Psoas muscle (tissue), 8 donors: ENCODE results near the gene CEP19. TPM values are rescaled to one million over a fixed set of nuclear protein-coding genes. Genes with fewer than 3 reads are reported as not detected.

Experiments used
- ATAC-seq, 4 donors: fragments of 200-7000 bp; cut with Tn5 transposase; one replicate each; pipeline ENCODE4 v1.9.1; 2020; ENCODE audit warnings: moderate library complexity in 3 of 4, mild to moderate bottlenecking in 2 of 4
- DNase-seq, 2 donors: peaks; one replicate each; pipeline ENCODE4 v3.0.0-alpha.2; 2020
- H3K27ac ChIP-seq: fragments of 200-600 bp; one replicate; pipeline ENCODE4 v1.8.0; 2022
- H3K27me3 ChIP-seq, 3 donors: fragments of 200-600 bp in 1 of 3; one replicate each; pipeline versions ENCODE4 v1.6.1 to v1.8.0; 2013 to 2022; ENCODE audit warnings: low read length in 2 of 3, mild to moderate bottlenecking in 2 of 3, moderate library complexity in 1 of 3; ENCODE audit not compliant: insufficient read depth in 3 of 3
- H3K36me3 ChIP-seq, 2 donors: fragments of 200-600 bp in 1 of 2; one replicate each; pipeline versions ENCODE4 v1.6.1 to v1.8.0; 2013 to 2022; ENCODE audit warnings: low read depth in 1 of 2, mild to moderate bottlenecking in 1 of 2, moderate library complexity in 1 of 2; ENCODE audit not compliant: insufficient read depth in 1 of 2
- H3K4me1 ChIP-seq: fragments of 200-600 bp; one replicate; pipeline ENCODE4 v1.8.0; 2022
- H3K4me3 ChIP-seq: fragments of 200-600 bp; one replicate; pipeline ENCODE4 v1.8.0; 2022; ENCODE audit warnings: mild to moderate bottlenecking
- H3K9me3 ChIP-seq: fragments of 200-600 bp; one replicate; pipeline ENCODE4 v1.8.0; 2022
- CTCF ChIP-seq: fragments of 200-600 bp; IDR thresholded peaks from one replicate; pipeline ENCODE4 v1.8.0; 2022; ENCODE audit warnings: antibody characterized with exemption
- WGBS, 3 donors: extraction: QIAGEN DNeasy Blood & Tissue Kit; methylation state at CpG; one replicate each; pipeline versions ENCODE4 v1.1.6 to v1.1.7; 2013; 5-methylcytosine and 5-hydroxymethylcytosine counted together
- intact Hi-C, 2 donors: fragments of 100-400 bp; cut with DNase I; formaldehyde crosslinking; loops; one replicate each; pipeline versions ENCODE4 v1.11.0 to v1.14.2; 2022
- polyA plus RNA-seq, 3 donors: library from polyadenylated mRNA; stranded (reverse); fragments of 200-250 nt; gene quantifications; one replicate each; pipeline ENCODE4 v1.2.3, GENCODE V29; 2013
- total RNA-seq, 4 donors: library from RNA; stranded (reverse); fragmentation: NEBNext Ultra II Directional in 2 of 4; extraction: Animal tissue kit (Norgen Biotek cat#: 25700) in 2 of 4; gene quantifications; one replicate each; pipeline versions ENCODE4 v1.2.1 to v1.2.4, GENCODE V29; 2021 to 2023
- donor health status: healthy with polysubstance abuse.
- donor health status: DM: no; HTN: no; CAD: no; lungs with moderate emphysema.
- donor health status: Bipolar disorder and iron deficiency.
- donor health status: healthy.
- donor health status: DM: yes; HTN: yes; CAD: no.
- donor health status: DM: no; HTN: no; CAD: no.
- donor health status: DM: no; HTN: no; CAD: no.
- donor health status: DM: yes; HTN: yes; CAD: no.

The CEP19 gene
- total and polyA plus RNA-seq, 7 donors, result 0.30 to 6.2 (median 0.67) TPM

- no peak for ATAC-seq
- Histone ChIP-seq H3K9me3 (no peaks in the 10 kb centered on the region), H3K27me3 (no peaks in the 10 kb centered on the region), H3K27ac (no peak overlapping the region), H3K36me3 (no peaks in the 10 kb centered on the region), H3K4me1 (no peaks in the 10 kb centered on the region), H3K4me3 (no peak overlapping the region)
- DNase-seq, result no peak
- whole genome bisulfite sequencing, 3 donors, result 70 to 78% (median 73%) methylated on average over 8 of the region's 8 CpGs
- TF ChIP-seq CTCF, result no peak
- intact Hi-C loops, result no loop called here
These were observed 20.7 kb downstream of the CEP19 start for GRCh38 chr3:196691386-196691785.

GRCh38 chr3:196689941-196690660 is 21.9 kb downstream of the CEP19 start:
- TF ChIP-seq CTCF, result no peak
- no peaks in the 10 kb centered on the region for H3K27me3 ChIP-seq
- H3K4me3 ChIP-seq, result no peak overlapping the region
- 83 to 88% (median 84%) methylated on average over 17 of the region's 17 CpGs for WGBS, 3 donors
- intact Hi-C loops, result loop anchor here in 1 of 2 donors (5.0 kb wide), 1 partner anchor 83 kb away; no protein-coding TSS in a partner anchor
- DNase-seq, result no peak
- ATAC-seq, result no peak
- H3K36me3 ChIP-seq, result no peaks in the 10 kb centered on the region
- no peak overlapping the region for H3K27ac ChIP-seq
- no peaks in the 10 kb centered on the region for H3K9me3 ChIP-seq
- peaks cover under 1% of the 10 kb centered on the region for H3K4me1 ChIP-seq

DNA sequence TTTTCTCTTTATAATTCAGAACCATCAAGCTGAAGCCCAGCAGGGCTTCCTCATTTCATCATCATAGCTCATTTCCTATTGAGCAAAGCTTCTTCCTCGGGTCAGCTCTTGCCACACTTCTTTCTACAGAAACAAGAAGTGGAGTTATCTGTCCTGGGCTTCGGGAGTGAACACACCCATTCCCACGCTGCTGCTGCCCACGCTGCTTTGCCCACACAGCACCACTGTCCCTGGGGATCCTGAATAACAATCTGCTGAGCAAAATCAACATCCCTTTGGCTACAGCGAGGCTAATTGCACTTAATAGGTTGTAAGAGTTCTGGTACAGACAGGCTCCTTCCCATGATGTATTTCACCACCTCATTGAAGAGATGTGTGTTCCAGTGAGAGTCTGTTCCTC is 23.7 kb downstream of the CEP19 start:
- ATAC-seq (peak in 2 of 4 donors; percentile 42 to 49), DNase-seq (peak in 1 of 2 donors; percentile 23)
- Histone ChIP-seq H3K4me1 (peaks cover 6% of the 10 kb centered on the region), H3K4me3 (no peak overlapping the region), H3K27ac (no peak overlapping the region), H3K36me3 (no peaks in the 10 kb centered on the region), H3K27me3 (no peaks in the 10 kb centered on the region), H3K9me3 (no peaks in the 10 kb centered on the region)
- TF ChIP-seq CTCF, result no peak
- intact Hi-C loops, result loop anchor here in 1 of 2 donors (5.0 kb wide), 1 partner anchor 81 kb away; no protein-coding TSS in a partner anchor
- 32 to 41% (median 38%) methylated on average over 5 of the region's 5 CpGs for WGBS, 3 donors

GRCh38 chr3:196686436-196686835 is 25.6 kb downstream of the CEP19 start:
- DNase-seq (no peak), ATAC-seq (no peak)
- 23 to 60% (median 26%) methylated on average over 2 of the region's 2 CpGs for WGBS, 3 donors
- Histone ChIP-seq H3K27ac (no peak overlapping the region), H3K27me3 (no peaks in the 10 kb centered on the region), H3K36me3 (no peaks in the 10 kb centered on the region), H3K9me3 (no peaks in the 10 kb centered on the region), H3K4me3 (no peak overlapping the region), H3K4me1 (peaks cover 6% of the 10 kb centered on the region)
- intact Hi-C loops, result loop anchor here in 1 of 2 donors (5.0 kb wide), 1 partner anchor 79 kb away; no protein-coding TSS in a partner anchor
- no peak for TF ChIP-seq CTCF
